HAP-1 (cell line): ENCODE measurements around the gene SND1.

Experiments used
- DNase-seq, 2 experiments: peaks; one replicate each; pipeline ENCODE4 v3.0.0-alpha.2; 2016 to 2020; ENCODE audit warnings: low spot score in 2 of 2
- H3K27me3 ChIP-seq: fragments of 250-450 bp; sonication (Bioruptor Pico); 2 replicates; pipeline ENCODE4 v1.5.1; 2020; ENCODE audit warnings: low read depth, mild to moderate bottlenecking, moderate library complexity
- H3K36me3 ChIP-seq: fragments of 250-450 bp; sonication (Bioruptor Pico); replicated peaks from 2 replicates; pipeline ENCODE4 v1.5.1; 2020; ENCODE audit warnings: mild to moderate bottlenecking
- H3K4me1 ChIP-seq: fragments of 250-450 bp; sonication (Bioruptor Pico); 2 replicates; pipeline ENCODE4 v1.5.1; 2020; ENCODE audit warnings: mild to moderate bottlenecking
- H3K4me3 ChIP-seq: fragments of 250-450 bp; sonication (Bioruptor Pico); 2 replicates; pipeline ENCODE4 v1.5.1; 2020; ENCODE audit warnings: mild to moderate bottlenecking, moderate library complexity
- H3K9me3 ChIP-seq: fragments of 250-450 bp; sonication (Bioruptor Pico); 2 replicates; pipeline ENCODE4 v1.5.1; 2020; ENCODE audit warnings: mild to moderate bottlenecking, moderate library complexity
- in situ Hi-C: fragments of 300-500 bp; cut with MboI; formaldehyde crosslinking; loops from 3 replicates; pipeline ENCODE4 v1.14.3; 2020; ENCODE audit warnings: low sequenced_read_pairs, inconsistent platforms, mixed read lengths

Gene SND1

GRCh38 chr7:128066395-128066794 lies 414.4 kb downstream of the SND1 start:
- no peak overlapping the region for H3K4me3 ChIP-seq
- in situ Hi-C loops, result no loop called here
- DNase-seq, result no peak
- no peaks in the 10 kb centered on the region for H3K36me3 ChIP-seq
- H3K4me1 ChIP-seq, result no peaks in the 10 kb centered on the region
- no peaks in the 10 kb centered on the region for H3K9me3 ChIP-seq
- no peaks in the 10 kb centered on the region for H3K27me3 ChIP-seq

- no peak for DNase-seq
- Histone ChIP-seq H3K4me1 (no peaks in the 10 kb centered on the region), H3K36me3 (no peaks in the 10 kb centered on the region), H3K4me3 (no peak overlapping the region), H3K27me3 (no peaks in the 10 kb centered on the region), H3K9me3 (no peaks in the 10 kb centered on the region)
- in situ Hi-C loops, result no loop called here
These were observed 414.9 kb downstream of the SND1 start for GRCh38 chr7:128066858-128067257.

- no peak for DNase-seq
- H3K27me3 ChIP-seq, result no peaks in the 10 kb centered on the region
- no peaks in the 10 kb centered on the region for H3K36me3 ChIP-seq
- H3K9me3 ChIP-seq, result no peaks in the 10 kb centered on the region
- in situ Hi-C loops, result no loop called here
- no peak overlapping the region for H3K4me3 ChIP-seq
- H3K4me1 ChIP-seq, result no peaks in the 10 kb centered on the region
These were observed 416.0 kb downstream of the SND1 start for GRCh38 chr7:128067983-128068382.

- in situ Hi-C loops, result no loop called here
- H3K4me3 ChIP-seq, result no peak overlapping the region
- no peak for DNase-seq
These were observed 416.8 kb downstream of the SND1 start for GRCh38 chr7:128068785-128069184.

GRCh38 chr7:128069373-128070364 lies 417.7 kb downstream of the SND1 start:
- DNase-seq, result no peak
- Histone ChIP-seq H3K4me3 (no peak overlapping the region), H3K4me1 (no peaks in the 10 kb centered on the region), H3K27me3 (no peaks in the 10 kb centered on the region), H3K36me3 (no peaks in the 10 kb centered on the region), H3K9me3 (no peaks in the 10 kb centered on the region)
- in situ Hi-C loops, result no loop called here

More at GRCh38 chr7:128068785-128069184, 416.8 kb downstream of the SND1 start:
- Histone ChIP-seq H3K9me3 (no peaks in the 10 kb centered on the region), H3K27me3 (no peaks in the 10 kb centered on the region), H3K4me1 (no peaks in the 10 kb centered on the region), H3K36me3 (no peaks in the 10 kb centered on the region)

GRCh38 chr7:128071376-128071775 lies 419.4 kb downstream of the SND1 start:
- in situ Hi-C loops, result no loop called here
- Histone ChIP-seq H3K36me3 (no peaks in the 10 kb centered on the region), H3K4me1 (no peaks in the 10 kb centered on the region), H3K9me3 (no peaks in the 10 kb centered on the region), H3K4me3 (no peak overlapping the region), H3K27me3 (no peaks in the 10 kb centered on the region)
- DNase-seq, result no peak

- Histone ChIP-seq H3K27me3 (no peaks in the 10 kb centered on the region), H3K4me3 (no peak overlapping the region), H3K9me3 (no peaks in the 10 kb centered on the region), H3K4me1 (no peaks in the 10 kb centered on the region), H3K36me3 (no peaks in the 10 kb centered on the region)
- no peak for DNase-seq
- in situ Hi-C loops, result no loop called here
These were observed 419.8 kb downstream of the SND1 start for GRCh38 chr7:128071801-128072200.

- DNase-seq, result no peak
- Histone ChIP-seq H3K4me1 (no peaks in the 10 kb centered on the region), H3K27me3 (no peaks in the 10 kb centered on the region), H3K9me3 (no peaks in the 10 kb centered on the region), H3K4me3 (no peak overlapping the region), H3K36me3 (peaks cover 9% of the 10 kb centered on the region; the same call in 1 of the 2 replicates)
- in situ Hi-C loops, result no loop called here
These were observed 421.8 kb downstream of the SND1 start for GRCh38 chr7:128073671-128074310.

GRCh38 chr7:128074336-128074735 lies 422.3 kb downstream of the SND1 start:
- in situ Hi-C loops, result no loop called here
- DNase-seq, result no peak
- Histone ChIP-seq H3K4me1 (no peaks in the 10 kb centered on the region), H3K9me3 (no peaks in the 10 kb centered on the region), H3K4me3 (no peak overlapping the region), H3K27me3 (no peaks in the 10 kb centered on the region), H3K36me3 (peaks cover 9% of the 10 kb centered on the region; the same call in 1 of the 2 replicates)

- Histone ChIP-seq H3K36me3 (peaks cover 9% of the 10 kb centered on the region; the same call in 1 of the 2 replicates), H3K4me1 (no peaks in the 10 kb centered on the region), H3K4me3 (no peak overlapping the region), H3K9me3 (no peaks in the 10 kb centered on the region), H3K27me3 (no peaks in the 10 kb centered on the region)
- DNase-seq, result no peak
- in situ Hi-C loops, result no loop called here
These were observed 422.7 kb downstream of the SND1 start for GRCh38 chr7:128074736-128075135.

- Histone ChIP-seq H3K36me3 (peaks cover 9% of the 10 kb centered on the region; the same call in 1 of the 2 replicates), H3K9me3 (no peaks in the 10 kb centered on the region), H3K4me1 (no peaks in the 10 kb centered on the region), H3K4me3 (no peak overlapping the region), H3K27me3 (no peaks in the 10 kb centered on the region)
- in situ Hi-C loops, result no loop called here
- DNase-seq, result no peak
These were observed 423.5 kb downstream of the SND1 start for GRCh38 chr7:128075242-128076095.

GRCh38 chr7:128076196-128076795 lies 424.3 kb downstream of the SND1 start:
- in situ Hi-C loops, result no loop called here
- no peaks in the 10 kb centered on the region for H3K27me3 ChIP-seq
- no peak for DNase-seq
- no peak overlapping the region for H3K4me3 ChIP-seq
- H3K4me1 ChIP-seq, result no peaks in the 10 kb centered on the region
- peaks cover 9% of the 10 kb centered on the region; the same call in 1 of the 2 replicates for H3K36me3 ChIP-seq
- H3K9me3 ChIP-seq, result no peaks in the 10 kb centered on the region

- in situ Hi-C loops, result no loop called here
- Histone ChIP-seq H3K4me3 (no peak overlapping the region), H3K27me3 (no peaks in the 10 kb centered on the region), H3K9me3 (no peaks in the 10 kb centered on the region), H3K36me3 (peaks cover 9% of the 10 kb centered on the region; the same call in 1 of the 2 replicates), H3K4me1 (no peaks in the 10 kb centered on the region)
- peak in 1 of 2 experiments; percentile 45 for DNase-seq
These were observed 424.8 kb downstream of the SND1 start for GRCh38 chr7:128076796-128077271.
